ENCODE results near the gene SLC1A2.

DNA sequence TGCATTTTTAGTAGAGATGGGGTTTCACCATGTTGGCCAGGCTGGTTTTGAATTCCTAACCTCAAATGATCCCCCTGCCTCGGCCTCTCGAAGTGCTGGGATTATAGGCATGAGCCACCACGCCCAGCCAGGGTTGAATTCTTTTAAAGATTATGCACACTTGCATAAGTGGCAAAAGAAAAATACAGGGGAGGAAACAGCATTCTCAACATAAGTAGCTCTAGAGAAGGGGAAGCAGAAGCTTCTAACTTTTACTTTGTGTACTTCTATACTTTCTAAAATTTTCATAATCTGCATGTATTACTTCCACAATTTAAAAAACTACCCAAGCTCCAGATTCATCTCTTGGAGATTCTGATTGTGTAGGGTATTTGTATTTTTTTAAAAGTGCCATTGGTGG lies 108.0 kb downstream of the SLC1A2 start:
- TF ChIP-seq CTCF (conservative IDR thresholded peaks at IDR 0.05; ENCODE audit: low read depth, low read length) = no peak
- no peak for TF ChIP-seq EZH2 (IDR thresholded peaks at IDR 0.05; ENCODE audit: borderline replicate concordance, low read depth, low read length, poor library complexity, severe bottlenecking)
